ENCODE measurements around the gene TGFA.

Gene TGFA

GRCh38 chr2:70426341-70426740 is 127.3 kb downstream of the TGFA start:
- TF ChIP-seq REST (IDR thresholded peaks at IDR 0.05; ENCODE audit: low read depth) (no peak), USF1 (IDR thresholded peaks at IDR 0.05) (no peak), TAF1 (IDR thresholded peaks at IDR 0.05; ENCODE audit: low read depth) (no peak), EGR1 (IDR thresholded peaks at IDR 0.05) (no peak), TEAD4 (IDR thresholded peaks at IDR 0.05) (no peak), RAD21 (IDR thresholded peaks at IDR 0.05; ENCODE audit: low read depth) (no peak), MAX (IDR thresholded peaks at IDR 0.05) (no peak), YY1 (IDR thresholded peaks at IDR 0.05; ENCODE audit: low read depth) (no peak), CEBPB (IDR thresholded peaks at IDR 0.05) (no peak), FOXM1 (IDR thresholded peaks at IDR 0.05; ENCODE audit: borderline replicate concordance, low read depth) (no peak), ZBTB7A (IDR thresholded peaks at IDR 0.05; ENCODE audit: low read depth) (no peak), EP300 (IDR thresholded peaks at IDR 0.05; ENCODE audit: borderline replicate concordance) (no peak), TCF12 (IDR thresholded peaks at IDR 0.05; ENCODE audit: low read depth) (no peak), CREB1 (IDR thresholded peaks at IDR 0.05; ENCODE audit: low read depth) (no peak)

GRCh38 chr2:70425682-70426301 is 127.8 kb downstream of the TGFA start:
- no peak for TF ChIP-seq RAD21 (IDR thresholded peaks at IDR 0.05; ENCODE audit: low read depth)
- TF ChIP-seq NFIC (IDR thresholded peaks at IDR 0.05): no peak
- no peak for TF ChIP-seq TEAD4 (IDR thresholded peaks at IDR 0.05)
- no peak for TF ChIP-seq TCF12 (IDR thresholded peaks at IDR 0.05; ENCODE audit: low read depth)
- TF ChIP-seq CREB1 (IDR thresholded peaks at IDR 0.05; ENCODE audit: low read depth): no peak
- no peak for TF ChIP-seq YY1 (IDR thresholded peaks at IDR 0.05; ENCODE audit: low read depth)
- no peak for TF ChIP-seq EP300 (IDR thresholded peaks at IDR 0.05; ENCODE audit: borderline replicate concordance)
- TF ChIP-seq USF1 (IDR thresholded peaks at IDR 0.05): no peak
- TF ChIP-seq CEBPB (IDR thresholded peaks at IDR 0.05): no peak

- no peak for TF ChIP-seq NFIC (IDR thresholded peaks at IDR 0.05)
- TF ChIP-seq YY1 (IDR thresholded peaks at IDR 0.05; ENCODE audit: low read depth): no peak
- no peak for TF ChIP-seq TEAD4 (IDR thresholded peaks at IDR 0.05)
- TF ChIP-seq CEBPB (IDR thresholded peaks at IDR 0.05): no peak
- TF ChIP-seq EGR1 (IDR thresholded peaks at IDR 0.05): no peak
- TF ChIP-seq EP300 (IDR thresholded peaks at IDR 0.05; ENCODE audit: borderline replicate concordance): no peak
- TF ChIP-seq FOXM1 (IDR thresholded peaks at IDR 0.05; ENCODE audit: borderline replicate concordance, low read depth): no peak
- TF ChIP-seq REST (IDR thresholded peaks at IDR 0.05; ENCODE audit: low read depth): no peak
- no peak for TF ChIP-seq MAX (IDR thresholded peaks at IDR 0.05)
- no peak for TF ChIP-seq RAD21 (IDR thresholded peaks at IDR 0.05; ENCODE audit: low read depth)
- no peak for TF ChIP-seq USF1 (IDR thresholded peaks at IDR 0.05)
- TF ChIP-seq CREB1 (IDR thresholded peaks at IDR 0.05; ENCODE audit: low read depth): no peak
- TF ChIP-seq TAF1 (IDR thresholded peaks at IDR 0.05; ENCODE audit: low read depth): no peak
- TF ChIP-seq ZBTB7A (IDR thresholded peaks at IDR 0.05; ENCODE audit: low read depth): no peak
Observed at GRCh38 chr2:70420740-70421139, 132.9 kb downstream of the TGFA start.

GRCh38 chr2:70420143-70420542 is 133.5 kb downstream of the TGFA start:
- no peak for TF ChIP-seq TCF12 (IDR thresholded peaks at IDR 0.05; ENCODE audit: low read depth)
- TF ChIP-seq NFIC (IDR thresholded peaks at IDR 0.05): no peak
- no peak for TF ChIP-seq USF1 (IDR thresholded peaks at IDR 0.05)
- no peak for TF ChIP-seq CEBPB (IDR thresholded peaks at IDR 0.05)
- no peak for TF ChIP-seq FOXM1 (IDR thresholded peaks at IDR 0.05; ENCODE audit: borderline replicate concordance, low read depth)
- no peak for TF ChIP-seq ZBTB7A (IDR thresholded peaks at IDR 0.05; ENCODE audit: low read depth)
- no peak for TF ChIP-seq REST (IDR thresholded peaks at IDR 0.05; ENCODE audit: low read depth)
- no peak for TF ChIP-seq MAX (IDR thresholded peaks at IDR 0.05)
- no peak for TF ChIP-seq TEAD4 (IDR thresholded peaks at IDR 0.05)
- no peak for TF ChIP-seq RAD21 (IDR thresholded peaks at IDR 0.05; ENCODE audit: low read depth)
- TF ChIP-seq EP300 (IDR thresholded peaks at IDR 0.05; ENCODE audit: borderline replicate concordance): no peak
- TF ChIP-seq EGR1 (IDR thresholded peaks at IDR 0.05): no peak
- no peak for TF ChIP-seq YY1 (IDR thresholded peaks at IDR 0.05; ENCODE audit: low read depth)
- no peak for TF ChIP-seq TAF1 (IDR thresholded peaks at IDR 0.05; ENCODE audit: low read depth)
- TF ChIP-seq CREB1 (IDR thresholded peaks at IDR 0.05; ENCODE audit: low read depth): no peak
